Adrenal gland (tissue), 5 donors: ENCODE measurements around the gene HMGXB3.

ENCODE experiments used
- CTCF ChIP-seq, 6 experiments: fragments of 450-650 bp in 4 of 6; fragments of 200-600 bp in 2 of 6; sonication (generic) in 1 of 6; IDR thresholded peaks; 1 replicate in 5 of 6; 2 replicates in 1 of 6; pipeline versions ENCODE4 v1.5.1 to v1.8.0; 2016 to 2021; ENCODE audit warnings: antibody characterized with exemption in 6 of 6, mild to moderate bottlenecking in 2 of 6, moderate library complexity in 1 of 6
- POLR2A ChIP-seq, 2 donors: fragments of 450-650 bp; IDR thresholded peaks; one replicate each; pipeline ENCODE4 v1.6.1; 2017; ENCODE audit warnings: antibody characterized with exemption in 2 of 2, mild to moderate bottlenecking in 2 of 2, moderate library complexity in 1 of 2
- donor health status: DM: no; HTN: no; CAD: no.

GRCh38 chr5:149998281-149998680, 2.3 kb upstream of the HMGXB3 start:
- TF ChIP-seq CTCF (IDR thresholded peaks at IDR 0.05) (no peak), POLR2A (IDR thresholded peaks at IDR 0.05) (no peak)
